GM23338 (cell line): ENCODE measurements around the gene NDUFB5. TPM values are rescaled to one million over a fixed set of nuclear protein-coding genes. Genes with fewer than 3 reads are reported as not detected.

Experiments
- ATAC-seq: fragments of 200-7000 bp; cut with Tn5 transposase; 3 replicates; pipeline ENCODE4 v1.9.1; 2020
- DNase-seq: peaks from one replicate; pipeline ENCODE4 v3.0.0-alpha.2; 2015; ENCODE audit warnings: low spot score
- H2AFZ ChIP-seq: fragments of 200-600 bp; sonication (generic); 2 replicates; pipeline ENCODE4 v1.8.0; 2016; ENCODE audit warnings: antibody characterized with exemption, mild to moderate bottlenecking, moderate library complexity
- H3F3A ChIP-seq: fragments of 200-600 bp; sonication (generic); replicated peaks from 2 replicates; pipeline ENCODE4 v1.8.0; 2017; ENCODE audit warnings: antibody characterized with exemption, mixed run types, low read depth
- H3K27ac ChIP-seq: fragments of 200-600 bp; sonication (generic); 2 replicates; pipeline ENCODE4 v1.6.1; 2016; ENCODE audit warnings: low read depth
- H3K27me3 ChIP-seq: fragments of 200-600 bp; sonication (generic); 2 replicates; pipeline ENCODE4 v1.8.0; 2016; ENCODE audit warnings: mild to moderate bottlenecking, mixed run types, moderate library complexity; ENCODE audit not compliant: insufficient read depth
- H3K36me3 ChIP-seq: fragments of 200-600 bp; sonication (generic); 2 replicates; pipeline ENCODE4 v1.8.0; 2016; ENCODE audit warnings: mild to moderate bottlenecking; ENCODE audit not compliant: insufficient read depth
- H3K4me1 ChIP-seq: fragments of 200-600 bp; sonication (generic); 2 replicates; pipeline ENCODE4 v1.8.0; 2016; ENCODE audit warnings: mild to moderate bottlenecking, moderate library complexity; ENCODE audit not compliant: insufficient read depth
- H3K4me2 ChIP-seq: fragments of 200-600 bp; sonication (generic); 2 replicates; pipeline ENCODE4 v1.7.1; 2017; ENCODE audit warnings: mixed run types
- H3K4me3 ChIP-seq: fragments of 200-600 bp; sonication (generic); 2 replicates; pipeline ENCODE4 v1.6.1; 2016; ENCODE audit warnings: mixed run types
- H3K79me2 ChIP-seq: fragments of 200-600 bp; sonication (generic); replicated peaks from 2 replicates; pipeline ENCODE4 v1.8.0; 2017; ENCODE audit warnings: mild to moderate bottlenecking; ENCODE audit not compliant: insufficient read depth
- H3K9me2 ChIP-seq: fragments of 200-600 bp; sonication (generic); 2 replicates; pipeline ENCODE4 v1.8.0; 2017; ENCODE audit not compliant: insufficient read depth
- H4K20me1 ChIP-seq: fragments of 200-600 bp; sonication (generic); replicated peaks from 2 replicates; pipeline ENCODE4 v1.8.0; 2017; ENCODE audit warnings: mild to moderate bottlenecking; ENCODE audit not compliant: insufficient read depth
- H3K27ac Mint-ChIP-seq: 2 replicates; pipeline ENCODE4 v1.8.0; 2020; ENCODE audit warnings: inconsistent platforms, mild to moderate bottlenecking, moderate library complexity, mixed read lengths
- H3K27me3 Mint-ChIP-seq: 3 replicates; pipeline ENCODE4 v1.8.0; 2022; ENCODE audit warnings: low read depth, mild to moderate bottlenecking, moderate library complexity, mixed read lengths, inconsistent platforms; ENCODE audit not compliant: insufficient read depth, poor library complexity
- H3K36me3 Mint-ChIP-seq: 3 replicates; pipeline ENCODE4 v1.8.0; 2021; ENCODE audit warnings: low read depth, mild to moderate bottlenecking, inconsistent platforms, moderate library complexity, mixed read lengths
- H3K4me1 Mint-ChIP-seq: 3 replicates; pipeline ENCODE4 v1.8.0; 2020; ENCODE audit warnings: mild to moderate bottlenecking, inconsistent platforms, mixed read lengths
- H3K4me3 Mint-ChIP-seq: 3 replicates; pipeline ENCODE4 v1.8.0; 2021; ENCODE audit warnings: moderate library complexity, mild to moderate bottlenecking, inconsistent platforms, mixed read lengths
- H3K9me3 Mint-ChIP-seq: 3 replicates; pipeline ENCODE4 v1.8.0; 2020; ENCODE audit warnings: moderate library complexity, mild to moderate bottlenecking, inconsistent platforms, mixed read lengths
- CTCF ChIP-seq, 2 experiments: fragments of 200-600 bp in 1 of 2; sonication (generic) in 1 of 2; conservative IDR thresholded peaks; 2 replicates each; pipeline versions ENCODE4 v1.5.1 to v1.6.1; 2016 to 2017; ENCODE audit warnings: antibody characterized with exemption in 2 of 2, low read depth in 2 of 2, mild to moderate bottlenecking in 2 of 2, moderate library complexity in 1 of 2
- ETS1 ChIP-seq: IDR thresholded peaks from 2 replicates; pipeline ENCODE4 v1.6.1; 2016; ENCODE audit warnings: antibody characterized with exemption
- EZH2phosphoT487 ChIP-seq: fragments of 200-600 bp; sonication (generic); IDR thresholded peaks from one replicate; pipeline ENCODE4 v1.8.1; 2018; ENCODE audit warnings: antibody characterized with exemption; ENCODE audit not compliant: unreplicated experiment
- POLR2AphosphoS5 ChIP-seq: IDR thresholded peaks from 2 replicates; pipeline ENCODE4 v1.6.1; 2016; ENCODE audit warnings: antibody characterized with exemption, low read depth
- ZNF114 ChIP-seq: fragments of 250-450 bp; sonication (Bioruptor Pico); IDR thresholded peaks from 2 replicates; pipeline ENCODE4 v1.5.0; 2020; ENCODE audit warnings: mild to moderate bottlenecking, moderate library complexity
- ZNF331 ChIP-seq: fragments of 250-450 bp; sonication (Bioruptor Pico); IDR thresholded peaks from 2 replicates; pipeline ENCODE4 v1.5.0; 2020; ENCODE audit warnings: low read depth, mild to moderate bottlenecking, moderate library complexity
- ZNF462 ChIP-seq: fragments of 250-450 bp; sonication (Bioruptor Pico); IDR thresholded peaks from 2 replicates; pipeline ENCODE4 v1.5.0; 2020; ENCODE audit warnings: mild to moderate bottlenecking, moderate library complexity
- polyA plus RNA-seq: library from polyadenylated mRNA; unstranded; fragments of >200 nt; fragmentation: Nextera tagmentation; extraction: Ambion mirVana; gene quantifications from 2 replicates; pipeline ENCODE4 v1.2.1, GENCODE V29; 2016
- total RNA-seq: library from RNA; depleted of rRNA; stranded (reverse); fragments of >200 nt; shearing (Covaris generic); gene quantifications from 2 replicates; pipeline ENCODE4 v1.2.3, GENCODE V29; 2014

NDUFB5 gene
- total and polyA plus RNA-seq, 2 experiments from 2014 or later = 65.4 to 113 TPM

- Histone ChIP-seq H3K9me2 (no peaks in the 10 kb centered on the region), H3K36me3 (peaks cover 69% of the 10 kb centered on the region), H3K4me1 (no peaks in the 10 kb centered on the region), H3K4me2 (no peak overlapping the region), H3F3A (no peaks in the 10 kb centered on the region), H2AFZ (no peak overlapping the region), H3K4me3 (no peak overlapping the region), H4K20me1 (peaks cover 11% of the 10 kb centered on the region; the same call in 1 of the 2 replicates), H3K79me2 (no peaks in the 10 kb centered on the region), H3K27me3 (no peaks in the 10 kb centered on the region), H3K27ac (no peak overlapping the region)
- no peaks in the 10 kb centered on the region for H3K9me3 Mint-ChIP-seq
- H3K4me3 Mint-ChIP-seq = no peak overlapping the region
- DNase-seq (no peak), ATAC-seq (no peak)
- H3K27me3 Mint-ChIP-seq = no peaks in the 10 kb centered on the region
- H3K36me3 Mint-ChIP-seq = peaks cover 66% of the 10 kb centered on the region
- H3K4me1 Mint-ChIP-seq = no peaks in the 10 kb centered on the region
- H3K27ac Mint-ChIP-seq = no peak overlapping the region
- TF ChIP-seq CTCF (conservative IDR thresholded peaks at IDR 0.05; ENCODE audit: low read depth in 2 of 2) = no peak
These were observed 23.6 kb upstream of the NDUFB5 start for GRCh38 chr3:179580992-179581391.

GRCh38 chr3:179589143-179589542 lies 15.5 kb upstream of the NDUFB5 start:
- no peaks in the 10 kb centered on the region for H3K9me2 ChIP-seq
- H4K20me1 ChIP-seq = peaks cover 15% of the 10 kb centered on the region; the same call in 1 of the 2 replicates
- Mint-ChIP-seq H3K4me1 (no peaks in the 10 kb centered on the region), H3K4me3 (no peak overlapping the region), H3K36me3 (peaks cover 65% of the 10 kb centered on the region; the same call in 2 of the 3 replicates), H3K27me3 (peaks cover 3% of the 10 kb centered on the region), H3K27ac (no peak overlapping the region), H3K9me3 (no peaks in the 10 kb centered on the region)
- H3K36me3 ChIP-seq = peaks cover 54% of the 10 kb centered on the region
- no peaks in the 10 kb centered on the region for H3K4me1 ChIP-seq
- no peak overlapping the region for H3K4me3 ChIP-seq
- no peak overlapping the region for H3K27ac ChIP-seq
- H3K4me2 ChIP-seq = no peak overlapping the region
- peaks cover 4% of the 10 kb centered on the region; the same call in 1 of the 2 replicates for H3F3A ChIP-seq
- DNase-seq (no peak), ATAC-seq (no peak)
- no peak overlapping the region for H2AFZ ChIP-seq
- H3K79me2 ChIP-seq = no peaks in the 10 kb centered on the region
- H3K27me3 ChIP-seq = no peaks in the 10 kb centered on the region
- TF ChIP-seq POLR2AphosphoS5 (no peak), ETS1 (no peak), CTCF (conservative IDR thresholded peaks at IDR 0.05; ENCODE audit: low read depth in 2 of 2) (no peak), ZNF462 (no peak), ZNF331 (CRISPR knock-in tag) (no peak), EZH2phosphoT487 (no peak), ZNF114 (CRISPR knock-in tag) (no peak)
